ENCODE results near the gene DHCR24. TPM values are rescaled to one million over a fixed set of nuclear protein-coding genes. Genes with fewer than 3 reads are reported as not detected.

DHCR24 gene
- total RNA-seq, 1 donor from 2014 or later: 207 TPM

- peak; percentile 49 for DNase-seq
- Mint-ChIP-seq H3K4me3 (no peak overlapping the region), H3K36me3 (ENCODE audit: low read depth) (no peaks in the 10 kb centered on the region), H3K9me3 (no peaks in the 10 kb centered on the region), H3K4me1 (peaks cover 7% of the 10 kb centered on the region), H3K27ac (no peak overlapping the region), H3K27me3 (peaks cover 6% of the 10 kb centered on the region)
- intact Hi-C loops (cut with micrococcal nuclease): no loop called here
These were observed 70.9 kb downstream of the DHCR24 start for GRCh38 chr1:54816130-54816529.

GRCh38 chr1:54815086-54815876, 71.7 kb downstream of the DHCR24 start:
- DNase-seq: no peak
- Mint-ChIP-seq H3K4me3 (no peak overlapping the region), H3K36me3 (ENCODE audit: low read depth) (no peaks in the 10 kb centered on the region), H3K27ac (no peak overlapping the region), H3K9me3 (no peaks in the 10 kb centered on the region), H3K27me3 (peaks cover 3% of the 10 kb centered on the region), H3K4me1 (peaks cover 7% of the 10 kb centered on the region)
- intact Hi-C loops (cut with micrococcal nuclease): no loop called here

GRCh38 chr1:54814571-54814970, 72.4 kb downstream of the DHCR24 start:
- intact Hi-C loops (cut with micrococcal nuclease): no loop called here
- no peaks in the 10 kb centered on the region for H3K27me3 Mint-ChIP-seq
- no peaks in the 10 kb centered on the region for H3K9me3 Mint-ChIP-seq
- no peak overlapping the region for H3K27ac Mint-ChIP-seq
- no peaks in the 10 kb centered on the region for H3K36me3 Mint-ChIP-seq (ENCODE audit: low read depth)
- H3K4me3 Mint-ChIP-seq: no peak overlapping the region
- DNase-seq: no peak
- H3K4me1 Mint-ChIP-seq: peaks cover 10% of the 10 kb centered on the region

GRCh38 chr1:54814126-54814498, 72.9 kb downstream of the DHCR24 start:
- intact Hi-C loops (cut with micrococcal nuclease): no loop called here
- Mint-ChIP-seq H3K4me3 (no peak overlapping the region), H3K36me3 (ENCODE audit: low read depth) (no peaks in the 10 kb centered on the region), H3K27me3 (no peaks in the 10 kb centered on the region), H3K27ac (no peak overlapping the region), H3K9me3 (no peaks in the 10 kb centered on the region), H3K4me1 (peaks cover 10% of the 10 kb centered on the region)
- DNase-seq: no peak

- Mint-ChIP-seq H3K4me3 (no peak overlapping the region), H3K9me3 (no peaks in the 10 kb centered on the region), H3K27me3 (no peaks in the 10 kb centered on the region), H3K27ac (no peak overlapping the region), H3K36me3 (ENCODE audit: low read depth) (no peaks in the 10 kb centered on the region), H3K4me1 (peaks cover 10% of the 10 kb centered on the region)
- DNase-seq: peak; percentile 53
- intact Hi-C loops (cut with micrococcal nuclease): no loop called here
These were observed 73.4 kb downstream of the DHCR24 start for GRCh38 chr1:54813485-54814125.

- intact Hi-C loops (cut with micrococcal nuclease): no loop called here
- Mint-ChIP-seq H3K9me3 (no peaks in the 10 kb centered on the region), H3K4me3 (no peak overlapping the region), H3K4me1 (peaks cover 12% of the 10 kb centered on the region), H3K36me3 (ENCODE audit: low read depth) (no peaks in the 10 kb centered on the region), H3K27me3 (no peaks in the 10 kb centered on the region), H3K27ac (no peak overlapping the region)
- DNase-seq: peak; percentile 72
These were observed 74.1 kb downstream of the DHCR24 start for GRCh38 chr1:54812801-54813484.

GRCh38 chr1:54811739-54812655, 75.0 kb downstream of the DHCR24 start:
- no peaks in the 10 kb centered on the region for H3K36me3 Mint-ChIP-seq (ENCODE audit: low read depth)
- H3K27me3 Mint-ChIP-seq: no peaks in the 10 kb centered on the region
- intact Hi-C loops (cut with micrococcal nuclease): loop anchor here (2.0 kb wide), 1 partner anchor 313 kb away; no protein-coding TSS in a partner anchor
- H3K4me3 Mint-ChIP-seq: no peak overlapping the region
- peaks cover 16% of the 10 kb centered on the region for H3K4me1 Mint-ChIP-seq
- no peaks in the 10 kb centered on the region for H3K9me3 Mint-ChIP-seq
- no peak overlapping the region for H3K27ac Mint-ChIP-seq
- DNase-seq: no peak

- Mint-ChIP-seq H3K4me3 (no peak overlapping the region), H3K4me1 (peaks cover 19% of the 10 kb centered on the region), H3K9me3 (no peaks in the 10 kb centered on the region), H3K27me3 (no peaks in the 10 kb centered on the region), H3K36me3 (ENCODE audit: low read depth) (no peaks in the 10 kb centered on the region), H3K27ac (no peak overlapping the region)
- intact Hi-C loops (cut with micrococcal nuclease): loop anchor here (2.0 kb wide), 1 partner anchor 312 kb away; no protein-coding TSS in a partner anchor
- no peak for DNase-seq
These were observed 75.9 kb downstream of the DHCR24 start for GRCh38 chr1:54811066-54811465.

- DNase-seq: peak; percentile 92
- H3K27ac Mint-ChIP-seq: no peak overlapping the region
- H3K9me3 Mint-ChIP-seq: no peaks in the 10 kb centered on the region
- H3K36me3 Mint-ChIP-seq (ENCODE audit: low read depth): no peaks in the 10 kb centered on the region
- H3K27me3 Mint-ChIP-seq: no peaks in the 10 kb centered on the region
- H3K4me3 Mint-ChIP-seq: no peak overlapping the region
- intact Hi-C loops (cut with micrococcal nuclease): loop anchor here (1.0 to 2.0 kb wide), 2 partner anchors 138 to 312 kb away; no protein-coding TSS in a partner anchor
- H3K4me1 Mint-ChIP-seq: peaks cover 19% of the 10 kb centered on the region
These were observed 76.6 kb downstream of the DHCR24 start for GRCh38 chr1:54810153-54810942.

GRCh38 chr1:54809496-54810074, 77.4 kb downstream of the DHCR24 start:
- intact Hi-C loops (cut with micrococcal nuclease): loop anchor here (1.0 to 2.0 kb wide), 2 partner anchors 137 to 311 kb away; no protein-coding TSS in a partner anchor
- Mint-ChIP-seq H3K4me1 (peaks cover 26% of the 10 kb centered on the region), H3K27ac (no peak overlapping the region), H3K27me3 (no peaks in the 10 kb centered on the region), H3K4me3 (no peak overlapping the region), H3K9me3 (no peaks in the 10 kb centered on the region), H3K36me3 (ENCODE audit: low read depth) (no peaks in the 10 kb centered on the region)
- DNase-seq: no peak

- no peaks in the 10 kb centered on the region for H3K36me3 Mint-ChIP-seq (ENCODE audit: low read depth)
These were observed 78.4 kb downstream of the DHCR24 start for GRCh38 chr1:54808443-54809207.

GRCh38 chr1:54807756-54808155, 79.2 kb downstream of the DHCR24 start:
- intact Hi-C loops (cut with micrococcal nuclease): no loop called here
- Mint-ChIP-seq H3K27me3 (no peaks in the 10 kb centered on the region), H3K27ac (no peak overlapping the region), H3K9me3 (no peaks in the 10 kb centered on the region), H3K4me3 (no peak overlapping the region), H3K36me3 (ENCODE audit: low read depth) (no peaks in the 10 kb centered on the region), H3K4me1 (peaks cover 34% of the 10 kb centered on the region)
- no peak for DNase-seq

More at GRCh38 chr1:54808443-54809207, 78.4 kb downstream of the DHCR24 start:
- intact Hi-C loops (cut with micrococcal nuclease): no loop called here
- Mint-ChIP-seq H3K9me3 (no peaks in the 10 kb centered on the region), H3K4me3 (no peak overlapping the region), H3K27me3 (no peaks in the 10 kb centered on the region), H3K4me1 (peaks cover 35% of the 10 kb centered on the region), H3K27ac (no peak overlapping the region)
- DNase-seq: no peak

Data from activated CD4-positive, alpha-beta T cell treated with anti-CD3 and anti-CD28 coated beads, Interleukin-2, amount 10 ng/mL, durations not matched to agents 24 days and 14 days (primary cell).